Activated gamma-delta T cell treated with Interleukin-2 at 50 U/mL for 16 hours (primary cell): ENCODE data around the gene NAA30.
"Not testable (repeated sequence)": the region's sequence is repeated elsewhere in the genome, so short reads cannot be mapped to it uniquely, and the experiment has no call there.

Source experiments
- DNase-seq: peaks from one replicate; pipeline ENCODE4 v3.0.0-alpha.2; 2020

The NAA30 gene

DNA sequence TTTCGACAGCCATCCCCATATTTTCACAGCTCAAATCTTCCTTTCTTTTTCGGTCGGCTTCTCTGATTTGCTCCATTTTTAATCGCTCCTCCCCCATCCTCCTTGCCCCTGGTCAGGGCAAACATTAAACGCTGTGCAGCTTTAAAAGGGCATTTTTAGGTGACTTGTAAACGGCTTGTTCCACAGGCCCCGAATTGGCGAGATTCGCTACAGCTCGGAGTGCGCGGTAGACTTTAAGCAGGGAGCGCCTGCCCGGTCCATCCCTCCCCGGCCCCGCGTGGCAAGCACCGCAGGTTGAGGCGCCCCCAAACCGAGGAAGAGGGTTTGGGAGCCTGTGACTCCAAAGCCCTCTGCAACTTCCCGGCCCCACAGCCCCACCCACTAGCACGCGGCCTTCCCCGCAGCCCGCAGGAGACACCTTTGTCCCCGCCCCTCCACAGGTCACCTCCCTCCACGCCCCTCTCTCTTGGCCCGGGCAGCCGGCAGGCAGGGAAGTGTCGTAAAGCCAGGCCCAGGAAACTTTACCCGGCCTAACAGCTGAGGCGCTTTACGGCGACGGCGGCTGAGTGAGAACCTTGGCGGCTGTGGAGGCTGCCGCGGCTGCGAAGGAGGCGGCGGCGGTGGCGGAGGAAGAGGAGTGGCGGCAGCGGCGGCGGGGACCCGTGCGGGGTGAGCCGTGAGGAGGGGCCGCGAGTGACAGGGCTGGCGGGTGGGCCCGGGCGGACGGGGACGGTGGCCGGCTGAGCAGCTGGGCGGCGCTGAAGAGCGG, at the start of gene NAA30:
Gene NAA30, plus strand, starts transcription at position 550 of the 769 bp plus-strand sequence. CDS start 372 bp downstream, outside the sequence.
- peak; percentile 93 for DNase-seq

DNA sequence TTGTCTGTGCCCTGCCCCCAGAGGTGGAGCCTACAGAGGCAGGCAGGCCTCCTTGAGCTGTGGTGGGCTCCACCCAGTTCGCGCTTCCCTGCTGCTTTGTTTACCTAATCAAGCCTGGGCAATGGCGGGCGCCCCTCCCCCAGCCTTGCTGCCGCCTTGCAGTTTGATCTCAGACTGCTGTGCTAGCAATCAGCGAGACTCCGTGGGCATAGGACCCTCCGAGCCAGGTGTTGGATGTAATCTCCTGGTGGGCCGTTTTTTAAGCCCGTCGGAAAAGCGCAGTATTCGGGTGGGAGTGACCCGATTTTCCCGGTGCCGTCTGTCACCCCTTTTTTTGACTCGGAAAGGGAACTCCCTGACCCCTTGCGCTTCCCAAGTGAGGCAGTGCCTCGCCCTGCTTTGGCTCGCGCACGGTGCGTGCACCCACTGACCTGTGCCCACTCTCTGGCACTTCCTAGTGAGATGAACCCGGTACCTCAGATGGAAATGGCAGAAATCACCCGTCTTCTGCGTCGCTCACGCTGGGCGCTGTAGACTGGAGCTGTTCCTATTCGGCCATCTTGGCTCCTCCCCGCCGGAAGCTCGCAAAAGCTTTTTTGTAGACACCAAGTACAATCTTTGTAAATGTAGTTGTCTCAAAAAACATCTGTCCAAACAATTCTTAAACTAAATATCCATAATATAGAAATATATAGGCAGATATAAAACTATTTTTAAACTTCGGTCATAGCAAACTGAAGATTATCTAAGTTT, 46.7 kb upstream of the NAA30 start:
- DNase-seq = not testable (repeated sequence)

DNA sequence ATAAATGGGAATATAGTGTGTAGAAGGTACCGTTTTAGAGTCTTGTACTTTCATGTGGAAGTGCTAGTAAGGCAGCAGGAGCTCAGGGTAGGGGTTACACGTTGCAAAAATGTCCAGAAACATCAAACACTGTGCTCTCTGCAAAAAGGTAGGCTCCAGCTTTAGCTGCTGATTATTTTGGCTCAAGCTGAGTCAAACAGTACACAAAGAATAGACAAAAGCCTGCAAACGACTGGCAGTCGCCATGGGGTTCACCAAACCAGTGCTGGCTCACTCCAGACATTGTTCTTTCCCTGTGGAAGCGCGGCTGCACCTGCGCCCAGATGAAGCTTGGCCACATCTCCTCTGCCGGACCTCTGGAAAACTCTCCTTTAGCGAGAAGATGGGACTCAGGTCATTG, 45.3 kb upstream of the NAA30 start:
- no peak for DNase-seq

DNA sequence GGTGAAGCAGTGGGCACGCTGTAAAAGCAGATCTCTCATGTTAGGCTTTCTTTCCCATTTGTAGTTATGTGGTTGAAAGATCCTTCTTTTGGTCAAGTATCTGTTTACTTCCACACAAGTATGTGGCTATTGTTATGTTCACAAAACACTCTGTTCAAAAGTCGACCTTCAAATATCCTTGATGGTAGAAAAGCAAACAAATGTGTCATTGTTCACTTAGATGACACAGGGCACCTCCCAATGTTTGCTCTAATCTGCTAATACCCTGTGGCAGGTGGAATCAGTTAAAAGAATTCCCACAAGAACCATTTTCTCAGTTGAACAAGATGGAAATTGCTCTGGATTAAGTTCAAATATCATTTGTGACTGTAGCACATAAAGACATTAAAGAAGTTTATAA, 43.6 kb upstream of the NAA30 start:
- no peak for DNase-seq

DNA sequence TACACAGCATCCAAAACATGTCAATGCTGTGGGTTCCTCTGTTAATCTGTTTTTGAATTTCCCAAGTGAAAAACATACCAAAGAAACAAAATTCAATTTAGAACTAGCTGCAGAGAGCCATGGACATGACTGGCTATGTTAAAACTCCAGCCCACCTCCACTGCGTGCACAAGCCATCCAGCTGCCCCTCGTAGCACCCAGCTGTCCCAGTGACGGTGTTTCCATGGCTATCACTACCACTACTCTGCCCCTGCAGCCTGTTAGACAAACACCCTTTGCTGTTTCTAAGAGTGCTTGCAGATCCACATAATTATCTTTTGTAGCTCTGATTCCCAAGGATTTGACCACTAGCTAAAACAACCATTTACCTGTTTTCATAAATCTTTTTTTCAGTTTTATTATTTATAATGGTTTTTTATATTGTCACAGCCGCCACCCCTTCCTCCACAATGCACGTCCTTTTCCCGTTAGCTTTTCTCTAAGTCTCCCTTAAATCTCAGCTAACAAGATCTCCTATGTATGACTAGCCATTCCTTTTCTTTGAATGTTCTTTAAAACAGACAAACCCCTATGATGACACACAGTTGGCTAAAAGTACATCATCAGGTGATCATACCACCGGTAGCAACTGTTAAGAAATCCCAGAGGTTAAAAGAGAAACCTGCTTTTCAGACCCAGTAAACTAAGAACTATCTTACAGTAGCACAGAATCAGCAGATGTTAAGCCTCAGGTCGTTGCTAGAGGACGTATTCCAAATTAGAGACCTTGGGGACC, 37.8 kb upstream of the NAA30 start:
- no peak for DNase-seq

DNA sequence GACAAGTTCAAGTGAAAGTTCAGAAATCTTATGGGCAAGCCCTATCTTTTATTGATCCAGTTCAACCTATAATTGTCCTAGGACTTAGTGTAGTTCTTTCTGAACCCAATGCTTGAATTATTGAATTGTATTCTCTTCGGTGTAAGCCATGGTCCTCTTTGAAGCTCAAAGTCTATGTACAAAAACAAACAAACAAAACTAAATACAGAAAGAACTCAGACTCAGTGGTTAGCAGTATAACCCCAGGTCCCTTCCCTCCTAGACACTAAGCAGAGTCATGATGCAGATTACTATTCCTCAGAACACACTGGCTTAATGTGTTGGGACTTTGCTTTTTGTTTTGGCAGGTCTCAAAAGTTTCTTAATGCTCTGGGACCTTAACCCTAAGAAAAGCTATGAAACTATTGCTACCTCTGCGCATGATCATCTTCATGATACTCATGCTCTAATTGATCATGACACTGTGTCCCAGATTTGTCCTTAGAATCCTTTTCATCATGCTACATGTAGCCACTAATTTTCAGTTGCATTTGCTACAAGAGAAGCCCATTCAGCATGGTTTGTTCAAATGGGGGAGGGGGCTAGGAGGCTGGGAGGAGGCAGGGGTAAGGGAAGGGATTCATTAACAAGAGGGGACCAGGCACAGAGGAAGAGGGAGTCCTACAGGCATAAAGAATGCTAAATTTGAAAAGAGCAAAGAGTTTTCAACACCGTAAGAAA, 35.1 kb upstream of the NAA30 start:
- no peak for DNase-seq

DNA sequence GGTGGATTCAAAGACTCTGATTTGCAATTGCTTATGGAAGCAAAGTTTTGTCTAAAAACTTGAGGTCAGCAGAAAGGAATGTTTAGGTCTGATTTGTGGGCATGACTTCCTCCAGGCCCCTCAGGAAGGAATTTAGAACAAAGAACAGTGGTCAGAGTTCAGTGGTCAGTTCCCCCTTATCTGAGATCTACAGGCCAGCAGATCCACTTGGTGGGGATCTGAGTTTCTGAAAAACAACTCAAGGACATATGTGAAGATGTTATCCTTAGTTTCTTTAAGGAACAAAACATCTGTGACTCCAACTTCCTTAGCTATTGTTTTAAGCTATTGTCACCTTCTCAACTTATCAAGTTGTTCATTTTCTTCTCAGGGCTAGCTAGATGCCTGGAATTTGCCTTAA, 28.0 kb upstream of the NAA30 start:
- no peak for DNase-seq

DNA sequence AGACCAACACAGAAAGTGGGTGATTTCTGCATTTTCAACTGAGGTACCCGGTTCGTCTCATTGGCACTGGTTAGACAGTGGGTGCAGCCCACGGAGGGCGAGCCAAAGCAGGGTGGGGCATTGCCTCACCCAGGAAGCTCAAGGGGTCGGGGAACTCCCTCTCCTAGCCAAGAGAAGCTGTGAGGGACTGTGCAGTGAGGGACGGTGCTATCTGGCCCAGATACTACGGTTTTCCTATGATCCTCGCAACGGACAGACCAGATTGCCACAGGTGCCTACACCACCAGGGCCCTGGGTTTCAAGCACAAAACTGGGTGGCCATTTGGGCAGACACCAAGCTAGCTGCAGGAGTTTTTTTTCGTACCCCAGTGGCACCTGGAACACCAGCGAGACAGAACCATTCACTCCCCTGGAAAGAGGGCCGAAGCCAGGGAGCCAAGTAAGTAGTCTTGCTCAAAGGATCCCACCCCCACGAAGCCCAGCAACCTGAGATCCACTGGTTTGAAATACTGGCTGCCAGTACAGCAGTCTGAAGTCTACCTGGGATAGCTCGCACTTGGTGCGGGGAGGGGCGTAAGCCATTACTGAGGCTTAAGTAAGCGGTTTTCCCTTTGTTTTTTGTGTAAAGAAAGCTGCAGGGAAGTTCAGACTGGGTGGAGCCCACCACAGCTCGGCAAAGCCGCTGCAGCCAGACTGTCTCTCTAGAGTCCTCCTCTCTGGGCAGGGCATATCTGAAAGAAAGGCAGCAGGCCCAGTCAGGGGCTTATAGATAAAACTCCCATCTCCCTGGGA, 25.5 kb upstream of the NAA30 start:
- DNase-seq = no peak

DNA sequence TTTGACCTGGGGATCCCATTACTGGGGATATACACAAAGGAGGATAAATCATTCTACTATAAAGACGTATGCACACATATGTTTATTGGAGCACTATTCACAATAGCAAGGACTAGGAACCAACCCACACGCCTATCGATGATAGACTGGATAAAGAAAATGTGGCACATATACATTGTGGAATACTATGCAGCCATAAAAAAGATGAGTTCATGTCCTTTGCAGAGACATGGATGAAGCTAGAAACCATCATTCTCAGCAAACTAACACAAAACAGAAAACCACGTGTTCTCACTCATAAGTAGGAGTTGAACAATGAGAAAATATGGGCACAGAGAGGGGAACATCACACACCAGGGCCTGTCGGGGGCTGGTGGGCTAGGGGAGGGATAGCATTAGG, 20.2 kb upstream of the NAA30 start:
- DNase-seq = not testable (repeated sequence)

DNA sequence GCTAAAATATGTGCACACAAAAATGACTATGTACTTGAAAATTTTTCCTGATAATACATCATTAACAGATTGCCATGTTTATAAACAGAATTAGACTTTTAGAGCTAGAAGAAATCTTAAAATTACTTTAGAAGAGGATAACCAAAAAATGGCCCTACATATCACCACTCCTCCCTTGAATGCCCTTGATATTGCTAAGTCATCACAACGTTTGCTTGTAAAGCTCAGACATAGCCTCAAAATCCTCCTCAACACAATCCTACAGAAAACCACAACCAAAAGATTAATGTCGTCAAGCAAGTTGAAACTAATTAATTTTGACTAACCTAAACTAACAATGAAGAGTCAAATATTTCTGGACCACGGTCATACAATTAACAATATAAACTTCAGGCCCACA, 19.4 kb upstream of the NAA30 start:
- DNase-seq = no peak

DNA sequence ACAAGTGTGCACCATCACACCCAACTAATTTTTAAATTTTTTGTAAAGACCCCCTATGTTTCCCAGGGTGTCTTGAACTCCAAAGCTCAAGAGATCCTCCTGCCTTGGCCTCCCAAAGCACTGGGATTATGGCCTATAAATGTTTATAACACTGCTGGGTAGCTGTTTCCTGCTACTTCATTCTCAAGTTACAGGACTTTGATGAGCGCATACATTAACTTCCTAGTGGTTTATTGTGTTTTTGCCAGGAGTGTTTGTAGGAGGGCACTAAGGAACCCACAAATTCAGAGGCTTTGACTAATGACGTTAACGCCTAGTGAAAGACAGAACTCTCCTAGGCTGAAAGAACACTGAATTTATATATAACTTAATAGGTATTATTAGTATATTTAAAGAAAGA, 15.2 kb upstream of the NAA30 start:
- DNase-seq = no peak

DNA sequence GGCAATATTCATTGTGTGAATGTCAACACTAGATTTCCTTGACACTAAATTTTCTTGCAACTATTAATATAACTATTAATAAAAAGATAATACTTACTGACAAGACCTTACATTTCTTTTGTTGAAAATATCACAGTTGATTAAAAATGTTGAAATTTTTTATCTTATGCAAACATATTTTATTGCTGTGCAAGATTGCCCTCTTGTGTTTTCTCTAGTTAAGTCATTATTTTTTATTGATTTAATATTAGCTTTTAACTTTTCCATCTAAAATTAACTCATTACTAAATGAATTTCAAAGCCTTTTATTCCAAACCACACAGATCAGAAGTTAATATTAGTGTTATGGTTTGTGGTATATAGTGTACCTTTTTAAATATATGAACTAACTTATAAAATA, 11.7 kb upstream of the NAA30 start:
- DNase-seq = no peak

DNA sequence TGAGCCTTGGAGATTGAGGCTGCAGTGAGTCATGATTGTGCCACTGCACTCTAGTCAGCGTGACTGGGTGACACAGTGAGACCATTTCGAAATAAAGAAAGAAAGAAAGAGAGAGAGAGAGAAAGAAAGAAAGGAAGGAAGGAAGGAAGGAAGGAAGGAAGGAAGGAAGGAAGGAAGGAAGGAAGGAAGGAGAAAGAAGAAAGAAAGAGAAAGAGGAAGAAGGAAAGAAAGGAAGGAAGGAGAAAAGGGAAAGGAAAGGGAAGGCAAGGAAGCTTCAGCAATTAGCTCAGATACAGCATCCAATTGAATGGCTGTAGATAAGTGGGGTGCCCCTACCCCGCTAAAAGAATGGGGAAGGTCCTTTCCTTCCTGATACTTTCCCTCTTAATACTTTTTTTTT, 9.5 kb upstream of the NAA30 start:
- no peak for DNase-seq

DNA sequence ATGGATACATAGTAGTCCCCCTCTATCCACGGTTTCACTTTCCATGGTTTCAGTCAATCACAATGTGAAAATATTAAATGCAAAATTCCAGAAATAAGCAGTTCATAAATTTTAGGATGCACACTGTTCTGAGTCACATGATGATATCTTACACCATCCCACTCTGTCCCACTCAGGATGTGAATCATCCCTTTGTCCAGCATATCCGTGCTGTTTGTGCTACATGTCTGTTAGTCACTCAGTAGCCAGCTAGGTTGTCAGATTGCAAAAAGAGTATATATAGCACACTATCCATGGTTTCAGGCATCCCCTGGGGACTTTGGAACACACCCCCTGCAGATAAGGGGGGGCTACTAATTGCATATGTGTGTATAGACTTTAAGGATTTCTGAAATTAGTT, 8.1 kb upstream of the NAA30 start:
- no peak for DNase-seq

DNA sequence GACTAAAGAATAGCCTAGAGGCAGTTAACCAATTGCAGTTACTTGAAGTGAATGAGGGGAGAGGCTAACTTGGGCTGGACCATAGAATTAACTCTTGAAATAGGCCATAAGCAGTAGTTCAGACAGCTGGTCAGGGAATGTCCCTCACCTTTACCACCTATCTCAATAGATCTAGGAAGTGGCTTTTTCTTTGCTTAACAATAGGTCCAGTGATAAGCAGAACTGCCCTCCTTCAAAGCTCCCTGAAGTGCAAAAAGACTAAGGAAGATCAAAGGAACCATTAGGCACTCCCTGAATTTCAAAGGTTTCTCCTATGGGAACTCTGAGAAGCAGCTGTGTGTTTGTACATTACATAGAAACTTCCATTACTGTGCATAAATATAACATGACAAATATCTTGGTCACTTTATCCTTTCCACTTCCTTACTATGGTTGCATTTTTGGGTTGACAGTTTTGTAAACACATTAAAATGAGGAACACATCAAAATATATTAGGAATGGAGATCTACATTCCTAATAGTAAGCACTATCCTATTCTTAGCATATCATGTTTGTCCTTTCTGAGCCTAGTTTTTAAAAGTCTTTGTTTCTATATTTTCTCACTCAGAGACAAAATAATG, 7.2 kb upstream of the NAA30 start:
- no peak for DNase-seq

DNA sequence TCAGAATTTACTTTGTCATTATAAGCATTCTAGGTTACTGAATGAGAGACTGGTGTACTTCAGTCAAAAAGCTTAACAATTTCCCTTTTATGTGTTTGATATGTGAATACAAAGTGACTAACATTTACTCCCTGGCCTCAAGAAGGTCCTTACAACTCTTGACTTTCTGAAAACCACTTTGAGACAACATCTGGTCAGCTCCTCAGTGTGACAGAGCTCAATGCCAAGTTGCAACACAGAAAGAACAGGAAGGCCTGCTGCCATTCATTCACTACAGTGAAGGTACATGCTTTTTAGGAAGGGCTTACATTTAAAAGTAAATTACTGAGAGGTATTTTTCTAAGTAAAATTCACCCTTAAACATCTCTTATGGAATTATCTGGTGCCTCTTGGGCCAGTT, 2.3 kb upstream of the NAA30 start:
- no peak for DNase-seq

DNA sequence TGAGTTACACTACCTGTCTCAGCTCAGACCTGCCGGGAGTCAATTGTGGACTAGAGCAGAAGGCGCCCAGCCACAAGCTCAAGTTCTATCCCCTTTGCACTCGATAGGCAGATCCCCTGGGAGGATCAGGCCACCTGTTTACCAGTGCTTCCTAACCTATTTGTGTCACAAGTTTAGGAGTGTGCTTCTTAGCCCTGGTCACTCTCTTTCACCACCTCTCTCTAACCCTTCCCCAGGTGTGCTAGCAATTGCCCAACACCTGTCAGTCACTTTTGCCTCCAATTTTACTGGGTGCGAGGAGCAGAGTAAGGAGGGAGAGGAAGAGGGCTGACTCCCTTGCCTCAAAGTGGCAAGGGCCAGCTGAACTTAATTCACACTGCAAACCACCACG, 745 bp upstream of the NAA30 start:
- DNase-seq = no peak

DNA sequence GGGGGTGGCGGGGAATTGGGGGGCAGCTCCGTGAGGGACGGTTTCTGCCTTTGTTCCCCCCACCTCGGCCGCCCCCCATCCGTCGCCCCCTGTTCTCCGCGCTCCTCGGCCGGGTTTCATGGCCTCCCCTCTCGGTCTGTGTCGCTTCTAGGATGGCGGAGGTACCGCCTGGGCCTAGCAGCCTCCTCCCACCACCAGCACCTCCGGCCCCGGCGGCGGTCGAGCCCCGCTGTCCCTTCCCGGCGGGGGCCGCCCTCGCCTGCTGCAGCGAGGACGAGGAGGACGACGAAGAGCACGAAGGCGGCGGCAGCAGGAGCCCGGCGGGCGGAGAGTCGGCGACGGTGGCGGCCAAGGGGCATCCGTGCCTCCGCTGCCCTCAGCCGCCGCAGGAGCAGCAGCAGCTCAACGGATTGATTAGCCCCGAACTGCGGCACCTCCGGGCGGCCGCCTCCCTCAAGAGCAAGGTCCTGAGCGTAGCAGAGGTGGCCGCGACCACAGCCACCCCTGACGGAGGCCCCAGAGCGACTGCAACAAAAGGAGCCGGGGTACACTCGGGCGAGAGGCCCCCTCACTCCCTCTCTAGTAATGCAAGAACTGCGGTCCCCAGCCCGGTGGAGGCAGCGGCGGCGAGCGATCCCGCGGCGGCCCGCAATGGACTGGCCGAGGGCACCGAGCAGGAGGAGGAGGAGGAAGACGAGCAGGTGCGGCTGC, 575 bp downstream of the NAA30 start:
- peak; percentile 23 for DNase-seq

DNA sequence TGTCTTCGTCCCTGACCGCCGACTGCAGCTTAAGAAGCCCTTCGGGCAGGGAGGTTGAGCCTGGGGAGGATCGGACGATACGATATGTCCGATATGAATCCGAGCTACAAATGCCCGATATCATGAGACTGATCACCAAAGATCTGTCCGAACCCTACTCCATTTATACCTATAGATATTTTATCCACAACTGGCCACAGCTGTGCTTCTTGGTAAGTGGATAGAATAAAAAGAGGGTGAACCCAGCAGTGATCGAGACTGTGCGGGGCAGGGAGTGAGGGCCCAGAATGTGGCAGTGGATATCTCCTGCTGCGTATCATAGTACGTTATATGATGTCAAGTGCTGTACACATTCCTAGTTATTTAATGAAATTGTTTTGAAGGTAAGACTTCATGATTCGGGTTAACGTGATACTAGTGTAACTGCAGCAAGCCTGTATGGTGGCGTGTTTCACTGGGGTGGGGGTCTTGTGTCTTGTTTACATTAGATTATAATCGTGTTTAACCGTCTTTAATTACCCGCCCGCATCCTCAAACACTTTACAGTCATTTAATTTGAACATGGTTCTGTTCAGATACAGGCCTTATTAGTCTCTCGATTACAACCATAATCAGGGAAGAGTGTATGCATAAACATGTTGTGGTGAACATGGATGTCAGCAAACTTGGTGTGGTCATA, 1.3 kb downstream of the NAA30 start:
- no peak for DNase-seq

DNA sequence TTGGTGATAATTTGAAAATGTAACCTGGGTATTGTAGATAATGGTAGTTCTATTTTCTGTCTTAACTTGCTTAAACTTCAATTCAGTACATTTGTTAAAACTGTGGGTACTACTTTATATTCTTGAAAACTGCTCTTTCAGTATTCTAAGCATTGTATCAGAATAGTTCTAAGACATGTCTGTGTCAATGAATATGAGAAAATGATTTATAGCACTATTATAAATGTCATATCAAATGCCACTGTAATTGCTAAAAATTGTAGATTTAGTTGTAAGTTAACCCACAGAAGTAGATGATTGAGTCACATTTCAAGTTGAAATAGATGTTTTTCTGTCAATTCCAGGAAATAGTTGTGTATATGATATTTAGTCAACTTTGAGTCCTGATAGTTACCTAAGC, 2.4 kb downstream of the NAA30 start:
- DNase-seq = no peak
